ENCODE measurements around the gene UPF1.

The UPF1 gene

GRCh38 chr19:18788529-18789421 lies 43.0 kb upstream of the UPF1 start:
- no peak for DNase-seq (ENCODE audit: low read depth)
- H3K4me3 ChIP-seq (ENCODE audit: control insufficient read depth, low read depth, low read length), result no peak overlapping the region
- no peak for TF ChIP-seq CTCF (IDR thresholded peaks at IDR 0.05; ENCODE audit: control insufficient read depth, insufficient read depth, low read depth, low read length, missing control alignments)

- DNase-seq (ENCODE audit: low read depth), result no peak
- peak overlapping the region; percentile 60 for H3K4me3 ChIP-seq (ENCODE audit: control insufficient read depth, low read depth, low read length)
- TF ChIP-seq CTCF (IDR thresholded peaks at IDR 0.05; ENCODE audit: control insufficient read depth, insufficient read depth, low read depth, low read length, missing control alignments), result no peak
These were observed 42.3 kb upstream of the UPF1 start for GRCh38 chr19:18789422-18789869.

- TF ChIP-seq CTCF (IDR thresholded peaks at IDR 0.05; ENCODE audit: control insufficient read depth, insufficient read depth, low read depth, low read length, missing control alignments), result no peak
- peak overlapping the region; percentile 60 for H3K4me3 ChIP-seq (ENCODE audit: control insufficient read depth, low read depth, low read length)
- DNase-seq (ENCODE audit: low read depth), result no peak
These were observed 41.7 kb upstream of the UPF1 start for GRCh38 chr19:18789883-18790565.

GRCh38 chr19:18790566-18791314 lies 41.0 kb upstream of the UPF1 start, which contains the start of gene COMP:
TSS of gene COMP (minus strand) at chr19:18791305. CDS start at chr19:18791269, 36 bp downstream.
- no peak for DNase-seq (ENCODE audit: low read depth)
- no peak for TF ChIP-seq CTCF (IDR thresholded peaks at IDR 0.05; ENCODE audit: control insufficient read depth, insufficient read depth, low read depth, low read length, missing control alignments)
- H3K4me3 ChIP-seq (ENCODE audit: control insufficient read depth, low read depth, low read length), result peak within 1 kb of the TSS; percentile 60

- DNase-seq (ENCODE audit: low read depth), result no peak
- TF ChIP-seq CTCF (IDR thresholded peaks at IDR 0.05; ENCODE audit: control insufficient read depth, insufficient read depth, low read depth, low read length, missing control alignments), result no peak
- peak overlapping the region; percentile 60 for H3K4me3 ChIP-seq (ENCODE audit: control insufficient read depth, low read depth, low read length)
These were observed 40.5 kb upstream of the UPF1 start for GRCh38 chr19:18791315-18791678.

GRCh38 chr19:18792661-18793060 lies 39.1 kb upstream of the UPF1 start:
- H3K4me3 ChIP-seq (ENCODE audit: control insufficient read depth, low read depth, low read length), result no peak overlapping the region
- no peak for TF ChIP-seq CTCF (IDR thresholded peaks at IDR 0.05; ENCODE audit: control insufficient read depth, insufficient read depth, low read depth, low read length, missing control alignments)
- DNase-seq (ENCODE audit: low read depth), result no peak

Data from AG09309 (cell line).